Mesothelial cell of epicardium (in vitro differentiated cells): Measurements from ENCODE around the gene KCNE5. TPM values are rescaled to one million over a fixed set of nuclear protein-coding genes. Genes with fewer than 3 reads are reported as not detected.
"Not testable (repeated sequence)": the region's sequence is repeated elsewhere in the genome, so short reads cannot be mapped to it uniquely, and the experiment has no call there.

Experiments used
- DNase-seq, 2 experiments: peaks; one replicate each; pipeline ENCODE4 v3.0.0; 2021; ENCODE audit warnings: low spot score in 2 of 2; ENCODE audit not compliant: unreplicated experiment in 2 of 2
- H3K27ac Mint-ChIP-seq: 2 replicates; pipeline ENCODE4 v1.8.0; 2021; ENCODE audit warnings: mixed read lengths
- H3K27me3 Mint-ChIP-seq: 2 replicates; pipeline ENCODE4 v1.8.0; 2021; ENCODE audit warnings: low read depth, mixed read lengths
- H3K36me3 Mint-ChIP-seq: 2 replicates; pipeline ENCODE4 v1.8.0; 2021; ENCODE audit warnings: mixed read lengths
- H3K4me1 Mint-ChIP-seq: 2 replicates; pipeline ENCODE4 v1.8.0; 2021; ENCODE audit warnings: mixed read lengths
- H3K4me3 Mint-ChIP-seq: 2 replicates; pipeline ENCODE4 v1.8.0; 2021; ENCODE audit warnings: mild to moderate bottlenecking, moderate library complexity, mixed read lengths
- H3K9me3 Mint-ChIP-seq: 2 replicates; pipeline ENCODE4 v1.8.0; 2021; ENCODE audit warnings: mixed read lengths
- CTCF ChIP-seq: fragments of 200-600 bp; sonication (generic); IDR thresholded peaks from one replicate; pipeline ENCODE4 v1.5.0; 2021; ENCODE audit warnings: antibody characterized with exemption; ENCODE audit not compliant: unreplicated experiment
- total RNA-seq: library from RNA; stranded (reverse); gene quantifications from 3 replicates; pipeline ENCODE4 v1.2.1, GENCODE V29; 2021

The KCNE5 gene
- 2.3 to 2.6 TPM (median 2.5 TPM) in 3 replicates for total RNA-seq

DNA sequence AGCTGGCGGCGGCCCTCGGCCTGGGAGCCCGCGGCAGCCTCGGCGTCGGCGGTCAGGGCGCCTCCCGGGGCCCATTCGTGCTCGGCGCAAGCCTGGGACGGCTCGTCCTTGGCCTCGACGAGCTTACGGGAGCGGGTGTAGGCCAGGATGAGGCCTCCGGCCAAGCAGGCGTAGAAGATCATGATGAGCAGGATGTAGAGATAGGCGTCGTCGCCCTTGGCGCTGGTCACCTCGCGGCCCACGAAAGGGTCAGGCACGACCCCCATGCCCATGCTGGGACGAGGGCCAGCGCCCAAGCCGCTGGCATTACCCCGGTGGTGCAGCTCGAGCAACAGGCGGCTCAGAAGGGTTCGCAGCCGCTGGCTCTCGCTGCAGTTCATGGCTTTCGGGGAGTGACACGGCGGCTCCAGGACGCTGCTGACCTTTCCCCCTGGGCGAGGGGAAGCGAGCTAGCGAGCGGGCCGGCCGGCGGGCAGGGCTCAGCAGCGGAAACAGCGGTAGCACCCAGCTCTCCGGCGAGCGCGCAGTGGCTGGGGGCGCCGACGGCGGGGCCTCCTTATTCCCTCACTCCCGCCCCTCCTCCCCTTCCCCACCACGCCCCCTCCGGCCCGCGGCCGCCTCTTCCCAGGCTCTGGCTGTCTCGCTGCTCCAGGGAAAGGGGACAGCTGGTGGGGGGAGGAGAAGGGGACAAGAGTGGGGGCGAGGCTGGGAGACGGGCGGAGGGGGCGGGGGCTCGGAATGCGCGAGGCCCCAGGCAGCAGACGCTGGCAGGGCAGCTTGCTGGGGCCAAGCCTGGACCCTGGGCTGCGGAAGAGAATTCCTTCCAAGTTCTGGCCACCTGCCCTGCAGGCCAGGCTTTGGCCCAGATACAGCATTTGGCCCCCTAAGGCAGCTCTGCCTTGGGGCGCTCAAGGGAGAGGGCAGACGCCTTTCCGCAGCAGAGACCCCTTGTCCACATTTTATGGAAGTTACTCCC lies at the start of gene KCNE5:
KCNE5 (minus strand) TSS at position 532 of the 976 bp plus-strand sequence; CDS start at position 380, 152 bp downstream.
- H3K4me1 Mint-ChIP-seq = peaks cover 9% of the 10 kb centered on the region
- no peaks in the 10 kb centered on the region for H3K36me3 Mint-ChIP-seq
- no peak for TF ChIP-seq CTCF
- H3K4me3 Mint-ChIP-seq = peak within 1 kb of the TSS; percentile 50
- no peak within 1 kb of the TSS for H3K27ac Mint-ChIP-seq
- DNase-seq = peak; percentile 30 to 60
- H3K27me3 Mint-ChIP-seq = peaks cover 11% of the 10 kb centered on the region
- peaks cover 4% of the 10 kb centered on the region for H3K9me3 Mint-ChIP-seq

GRCh38 chrX:109672239-109672638 lies 47.3 kb upstream of the KCNE5 start:
- H3K9me3 Mint-ChIP-seq = no peaks in the 10 kb centered on the region
- no peak for TF ChIP-seq CTCF
- no peak for DNase-seq
- no peak overlapping the region for H3K27ac Mint-ChIP-seq
- H3K36me3 Mint-ChIP-seq = peaks cover 24% of the 10 kb centered on the region
- no peaks in the 10 kb centered on the region for H3K27me3 Mint-ChIP-seq
- peaks cover 4% of the 10 kb centered on the region for H3K4me1 Mint-ChIP-seq
- no peak overlapping the region for H3K4me3 Mint-ChIP-seq

- not testable (repeated sequence) for H3K4me1 Mint-ChIP-seq, H3K4me3 Mint-ChIP-seq, H3K27ac Mint-ChIP-seq, H3K9me3 Mint-ChIP-seq, H3K27me3 Mint-ChIP-seq, DNase-seq
- peaks cover 21% of the 10 kb centered on the region for H3K36me3 Mint-ChIP-seq
These were observed 46.2 kb upstream of the KCNE5 start for GRCh38 chrX:109671170-109671569.

GRCh38 chrX:109667986-109668385 lies 43.0 kb upstream of the KCNE5 start:
- no peaks in the 10 kb centered on the region for H3K27me3 Mint-ChIP-seq
- no peak for DNase-seq
- no peaks in the 10 kb centered on the region for H3K9me3 Mint-ChIP-seq
- no peak overlapping the region for H3K27ac Mint-ChIP-seq
- H3K36me3 Mint-ChIP-seq = peaks cover 24% of the 10 kb centered on the region
- peaks cover 4% of the 10 kb centered on the region for H3K4me1 Mint-ChIP-seq
- no peak for TF ChIP-seq CTCF
- H3K4me3 Mint-ChIP-seq = no peak overlapping the region

GRCh38 chrX:109660435-109661143 lies 35.6 kb upstream of the KCNE5 start:
- H3K36me3 Mint-ChIP-seq = peaks cover 19% of the 10 kb centered on the region
- H3K4me1 Mint-ChIP-seq = peaks cover 8% of the 10 kb centered on the region
- no peak for DNase-seq
- peaks cover 18% of the 10 kb centered on the region for H3K9me3 Mint-ChIP-seq
- H3K27ac Mint-ChIP-seq = no peak overlapping the region
- H3K27me3 Mint-ChIP-seq = no peaks in the 10 kb centered on the region
- no peak overlapping the region for H3K4me3 Mint-ChIP-seq
- TF ChIP-seq CTCF = no peak

GRCh38 chrX:109658391-109658790 lies 33.4 kb upstream of the KCNE5 start:
- TF ChIP-seq CTCF = no peak
- H3K27me3 Mint-ChIP-seq = no peaks in the 10 kb centered on the region

DNA sequence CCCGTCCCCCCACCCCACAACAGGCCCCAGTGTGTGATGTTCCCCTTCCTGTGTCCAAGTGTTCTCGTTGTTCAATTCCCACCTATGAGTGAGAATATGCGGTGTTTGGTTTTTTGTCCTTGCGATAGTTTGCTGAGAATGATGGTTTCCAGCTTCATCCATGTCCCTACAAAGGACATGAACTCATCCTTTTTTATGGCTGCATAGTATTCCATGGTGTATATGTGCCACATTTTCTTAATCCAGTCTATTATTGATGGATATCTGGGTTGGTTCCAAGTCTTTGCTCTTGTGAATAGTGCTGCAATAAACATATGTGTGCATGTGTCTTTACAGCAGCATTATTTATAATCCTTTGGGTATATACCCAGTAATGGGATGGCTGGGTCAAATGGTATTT lies 32.4 kb upstream of the KCNE5 start:
- not testable (repeated sequence) for H3K4me3 Mint-ChIP-seq, DNase-seq, H3K27me3 Mint-ChIP-seq, H3K27ac Mint-ChIP-seq
- H3K9me3 Mint-ChIP-seq = peaks cover 18% of the 10 kb centered on the region
- H3K36me3 Mint-ChIP-seq = peaks cover 15% of the 10 kb centered on the region
- H3K4me1 Mint-ChIP-seq = peaks cover 15% of the 10 kb centered on the region

More at GRCh38 chrX:109658391-109658790, 33.4 kb upstream of the KCNE5 start:
- H3K36me3 Mint-ChIP-seq = peaks cover 17% of the 10 kb centered on the region
- H3K4me1 Mint-ChIP-seq = peaks cover 15% of the 10 kb centered on the region
- no peak overlapping the region for H3K4me3 Mint-ChIP-seq
- no peak for DNase-seq
- peaks cover 18% of the 10 kb centered on the region for H3K9me3 Mint-ChIP-seq
- H3K27ac Mint-ChIP-seq = no peak overlapping the region
